GM23338 (cell line): ENCODE data around the gene OTUD4.

Experiments
- CREB1 ChIP-seq: fragments of 250-450 bp; sonication (Bioruptor Pico); IDR thresholded peaks from 2 replicates; pipeline ENCODE4 v1.5.0; 2020; ENCODE audit warnings: low read depth, mild to moderate bottlenecking, moderate library complexity
- CTCF ChIP-seq, 2 experiments: fragments of 200-600 bp in 1 of 2; sonication (generic) in 1 of 2; conservative IDR thresholded peaks; 2 replicates each; pipeline versions ENCODE4 v1.5.1 to v1.6.1; 2016 to 2017; ENCODE audit warnings: antibody characterized with exemption in 2 of 2, low read depth in 2 of 2, mild to moderate bottlenecking in 2 of 2, moderate library complexity in 1 of 2
- EZH2 ChIP-seq: fragments of 200-600 bp; sonication (generic); IDR thresholded peaks from one replicate; pipeline ENCODE4 v1.8.0; 2017; ENCODE audit warnings: antibody characterized with exemption, mild to moderate bottlenecking, low read depth; ENCODE audit not compliant: unreplicated experiment
- EZH2phosphoT487 ChIP-seq: fragments of 200-600 bp; sonication (generic); IDR thresholded peaks from one replicate; pipeline ENCODE4 v1.8.1; 2018; ENCODE audit warnings: antibody characterized with exemption; ENCODE audit not compliant: unreplicated experiment
- JUNB ChIP-seq: IDR thresholded peaks from one replicate; pipeline ENCODE4 v1.6.1; 2016; ENCODE audit warnings: antibody characterized with exemption; ENCODE audit not compliant: unreplicated experiment
- POLR2AphosphoS5 ChIP-seq: IDR thresholded peaks from 2 replicates; pipeline ENCODE4 v1.6.1; 2016; ENCODE audit warnings: antibody characterized with exemption, low read depth
- REST ChIP-seq: IDR thresholded peaks from one replicate; pipeline ENCODE4 v1.6.1; 2018; ENCODE audit warnings: antibody characterized with exemption; ENCODE audit not compliant: unreplicated experiment
- STAT1 ChIP-seq: IDR thresholded peaks from one replicate; pipeline ENCODE4 v1.6.1; 2016; ENCODE audit warnings: antibody characterized with exemption; ENCODE audit not compliant: unreplicated experiment
- ZNF331 ChIP-seq: fragments of 250-450 bp; sonication (Bioruptor Pico); IDR thresholded peaks from 2 replicates; pipeline ENCODE4 v1.5.0; 2020; ENCODE audit warnings: low read depth, mild to moderate bottlenecking, moderate library complexity
- ZNF462 ChIP-seq: fragments of 250-450 bp; sonication (Bioruptor Pico); IDR thresholded peaks from 2 replicates; pipeline ENCODE4 v1.5.0; 2020; ENCODE audit warnings: mild to moderate bottlenecking, moderate library complexity

- TF ChIP-seq CTCF (conservative IDR thresholded peaks at IDR 0.05; ENCODE audit: low read depth in 2 of 2): no peak
- TF ChIP-seq EZH2: no peak
- TF ChIP-seq REST: no peak
- TF ChIP-seq CREB1 (CRISPR knock-in tag): no peak
- no peak for TF ChIP-seq POLR2AphosphoS5
- no peak for TF ChIP-seq JUNB
- no peak for TF ChIP-seq ZNF462 (CRISPR knock-in tag)
- TF ChIP-seq STAT1: no peak
- TF ChIP-seq EZH2phosphoT487: no peak
- no peak for TF ChIP-seq ZNF331
Measured at GRCh38 chr4:145186729-145187128, 6.3 kb upstream of the OTUD4 start.
